AG04450 (cell line): ENCODE measurements around the gene C11orf65. TPM values are rescaled to one million over a fixed set of nuclear protein-coding genes. Genes with fewer than 3 reads are reported as not detected.

ENCODE experiments used
- CTCF ChIA-PET: fragments of 300-600, 350-600 bp; formaldehyde crosslinking; extraction: SDS; loops from one replicate; lab custom pipeline; 2022; ENCODE audit warnings: antibody characterized with exemption, inconsistent platforms; lab: Charles Lee
- POLR2A ChIA-PET: fragments of 350-600 bp; formaldehyde crosslinking; extraction: SDS; loops from one replicate; lab custom pipeline; 2021; ENCODE audit warnings: antibody characterized with exemption, inconsistent platforms; lab: Yijun Ruan, JAX
- DNase-seq: peaks from one replicate; pipeline ENCODE4 v3.0.0-alpha.2; 2011; ENCODE audit warnings: low read depth, low spot score
- H3K27ac ChIP-seq: one replicate; pipeline ENCODE4 v1.5.1; 2012; ENCODE audit warnings: low read depth, low read length, control low read depth
- H3K27me3 ChIP-seq: one replicate; pipeline ENCODE4 v1.6.0; 2012; ENCODE audit warnings: low read length; ENCODE audit not compliant: control insufficient read depth, insufficient read depth
- H3K4me3 ChIP-seq: 2 replicates; pipeline ENCODE4 v1.5.1; 2011; ENCODE audit warnings: mild to moderate bottlenecking, low read depth, low read length, control low read depth
- H3K9me3 ChIP-seq: 2 replicates; pipeline ENCODE4 v1.5.1; 2012; ENCODE audit warnings: low read length; ENCODE audit not compliant: control insufficient read depth, insufficient read depth
- polyA plus RNA-seq: library from polyadenylated mRNA; depleted of rRNA; stranded (reverse); fragments of >200 nt; gene quantifications from 2 replicates; pipeline ENCODE4 v1.2.3, GENCODE V29; 2011; rRNA removed
- TF ChIP-seq, protein P1 (sequence below): IDR thresholded peaks from 2 replicates; pipeline ENCODE4 v1.5.1; 2011; ENCODE audit warnings: low read depth, low read length, control low read depth, inconsistent platforms

The C11orf65 gene
- polyA plus RNA-seq, 1 experiment, result 0.63 TPM

DNA sequence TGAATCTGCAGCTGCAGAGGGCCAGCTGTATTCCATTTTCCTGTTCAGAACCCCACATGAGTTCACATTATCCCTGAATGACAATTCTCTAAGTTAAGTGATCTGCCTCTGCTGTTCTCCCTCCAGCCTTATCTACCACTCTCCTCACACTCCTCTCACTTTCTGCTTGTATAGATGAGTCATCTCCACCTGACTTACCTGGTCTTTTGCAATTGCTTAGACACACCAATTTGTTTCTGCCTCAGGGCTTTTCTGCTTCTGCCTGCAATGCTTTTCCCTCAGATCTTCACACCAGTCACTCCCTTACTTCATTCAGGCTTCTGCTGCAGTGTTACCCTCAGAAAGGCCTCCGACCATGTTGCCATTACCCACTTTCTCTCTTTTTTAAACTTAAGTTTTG, 126.4 kb downstream of the C11orf65 start:
- Histone ChIP-seq H3K27ac (no peak overlapping the region), H3K9me3 (no peaks in the 10 kb centered on the region), H3K27me3 (no peaks in the 10 kb centered on the region), H3K4me3 (no peak overlapping the region)
- ChIA-PET POLR2A (interaction anchor here (0.6 kb wide), 1 partner anchor 115 kb away, joined by 6 read pairs; no protein-coding TSS in a partner anchor), CTCF (interaction anchor here (0.6 kb wide), 1 partner anchor 24 kb away, joined by 5 read pairs; no protein-coding TSS in a partner anchor)
- TF ChIP-seq, protein P1, sequence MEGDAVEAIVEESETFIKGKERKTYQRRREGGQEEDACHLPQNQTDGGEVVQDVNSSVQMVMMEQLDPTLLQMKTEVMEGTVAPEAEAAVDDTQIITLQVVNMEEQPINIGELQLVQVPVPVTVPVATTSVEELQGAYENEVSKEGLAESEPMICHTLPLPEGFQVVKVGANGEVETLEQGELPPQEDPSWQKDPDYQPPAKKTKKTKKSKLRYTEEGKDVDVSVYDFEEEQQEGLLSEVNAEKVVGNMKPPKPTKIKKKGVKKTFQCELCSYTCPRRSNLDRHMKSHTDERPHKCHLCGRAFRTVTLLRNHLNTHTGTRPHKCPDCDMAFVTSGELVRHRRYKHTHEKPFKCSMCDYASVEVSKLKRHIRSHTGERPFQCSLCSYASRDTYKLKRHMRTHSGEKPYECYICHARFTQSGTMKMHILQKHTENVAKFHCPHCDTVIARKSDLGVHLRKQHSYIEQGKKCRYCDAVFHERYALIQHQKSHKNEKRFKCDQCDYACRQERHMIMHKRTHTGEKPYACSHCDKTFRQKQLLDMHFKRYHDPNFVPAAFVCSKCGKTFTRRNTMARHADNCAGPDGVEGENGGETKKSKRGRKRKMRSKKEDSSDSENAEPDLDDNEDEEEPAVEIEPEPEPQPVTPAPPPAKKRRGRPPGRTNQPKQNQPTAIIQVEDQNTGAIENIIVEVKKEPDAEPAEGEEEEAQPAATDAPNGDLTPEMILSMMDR, result no peak
- DNase-seq, result no peak

DNA sequence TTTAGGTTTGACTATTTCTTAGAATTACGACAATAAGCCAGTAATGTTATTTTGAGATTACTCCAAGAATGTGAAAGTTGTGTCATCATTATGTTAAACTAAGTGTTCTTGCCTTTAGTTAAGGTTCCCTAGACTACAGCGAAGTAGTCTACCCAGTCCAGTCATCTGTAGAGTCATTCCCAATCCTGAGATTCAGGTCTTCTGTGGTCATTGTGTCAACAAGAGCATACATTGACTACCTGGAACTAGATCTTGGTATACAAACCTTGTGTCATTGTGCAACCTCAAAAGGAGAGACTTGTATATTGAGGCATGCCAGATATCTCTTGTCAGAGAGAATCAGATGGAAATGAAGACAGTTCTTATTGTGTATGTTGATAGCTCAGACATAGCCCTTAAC, 128.6 kb downstream of the C11orf65 start:
- DNase-seq, result no peak
- Histone ChIP-seq H3K9me3 (no peaks in the 10 kb centered on the region), H3K27me3 (no peaks in the 10 kb centered on the region), H3K27ac (no peak overlapping the region), H3K4me3 (no peak overlapping the region)
- ChIA-PET POLR2A (no interaction called here), CTCF (interaction anchor here (0.6 kb wide), 1 partner anchor 435 kb away, joined by 3 read pairs; no protein-coding TSS in a partner anchor)
- TF ChIP-seq, protein P1, result no peak

DNA sequence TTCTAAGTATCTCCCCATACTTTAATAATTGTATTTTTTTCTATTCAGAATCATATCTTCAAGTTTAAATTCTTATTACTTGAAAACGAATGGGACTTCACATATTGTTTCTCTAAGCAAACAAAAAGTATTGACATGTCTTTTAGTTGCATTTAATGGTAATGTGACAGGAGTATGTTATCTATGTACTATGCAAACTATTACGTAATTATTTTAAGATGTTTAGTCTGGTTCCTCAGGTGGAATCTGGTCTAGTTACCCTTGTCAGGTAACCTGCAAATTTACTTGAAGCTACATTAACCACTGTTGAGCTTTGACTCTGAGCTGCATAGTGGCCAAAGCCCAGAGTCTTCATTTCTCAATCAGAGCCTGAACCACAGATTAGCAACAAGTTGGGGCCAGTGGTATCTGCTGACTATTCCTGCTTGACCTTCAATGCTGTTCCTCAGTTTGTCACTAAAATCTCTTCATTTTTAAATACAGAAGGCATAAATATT, 133.9 kb downstream of the C11orf65 start:
- POLR2A ChIA-PET, result no interaction called here
- no peaks in the 10 kb centered on the region for H3K27me3 ChIP-seq
- H3K27ac ChIP-seq, result no peak overlapping the region
- no peak for DNase-seq
- CTCF ChIA-PET, result no interaction called here
- TF ChIP-seq, protein P1, result no peak
- H3K9me3 ChIP-seq, result no peaks in the 10 kb centered on the region
- H3K4me3 ChIP-seq, result no peak overlapping the region

Other genes starting within 250 kb of the C11orf65 start
- 6.9 and 9.9 TPM in 2 replicates for gene NPAT, start 244.9 kb downstream of the C11orf65 start, polyA plus RNA-seq
- gene ATM, start 244.5 kb downstream of the C11orf65 start, polyA plus RNA-seq, result 34.1 and 53.2 TPM in 2 replicates
- 49.3 and 60.0 TPM in 2 replicates for gene POGLUT3, start 30.9 kb upstream of the C11orf65 start, polyA plus RNA-seq
- gene EXPH5, start 126.2 kb upstream of the C11orf65 start, polyA plus RNA-seq, result 0.26 and 0.37 TPM in 2 replicates
- gene DDX10, start 197.5 kb upstream of the C11orf65 start, polyA plus RNA-seq, result 20.3 and 27.1 TPM in 2 replicates